DOHH2 (cell line): ENCODE measurements around the gene SH2D7.

ENCODE experiments used
- H3F3A ChIP-seq: fragments of 200-600 bp; sonication (generic), shearing (Covaris generic); 2 replicates; pipeline ENCODE4 v1.6.0; 2016; ENCODE audit warnings: antibody characterized with exemption, mild to moderate bottlenecking; ENCODE audit not compliant: control insufficient read depth, insufficient read depth
- H3K27ac ChIP-seq: fragments of 200-600 bp; sonication (generic); 2 replicates; pipeline ENCODE4 v1.5.1; 2014; ENCODE audit warnings: low read depth, mild to moderate bottlenecking, low read length, moderate library complexity
- H3K27me3 ChIP-seq: fragments of 200-600 bp; sonication (generic); 2 replicates; pipeline ENCODE4 v1.6.1; 2014; ENCODE audit warnings: mild to moderate bottlenecking, low read length, mixed read lengths; ENCODE audit not compliant: control insufficient read depth
- H3K36me3 ChIP-seq: fragments of 200-600 bp; sonication (generic); 2 replicates; pipeline ENCODE4 v1.6.1; 2014; ENCODE audit warnings: mild to moderate bottlenecking, low read length, moderate library complexity, mixed read lengths; ENCODE audit not compliant: control insufficient read depth
- H3K4me1 ChIP-seq: fragments of 200-600 bp; sonication (generic); 2 replicates; pipeline ENCODE4 v1.6.1; 2014; ENCODE audit warnings: mild to moderate bottlenecking, low read length, mixed read lengths; ENCODE audit not compliant: control insufficient read depth
- H3K4me2 ChIP-seq: fragments of 200-600 bp; sonication (generic); 2 replicates; pipeline ENCODE4 v1.6.0; 2014; ENCODE audit warnings: mild to moderate bottlenecking, low read length, moderate library complexity
- H3K4me3 ChIP-seq: fragments of 200-600 bp; sonication (generic); 2 replicates; pipeline ENCODE4 v1.5.1; 2014; ENCODE audit warnings: mild to moderate bottlenecking, low read length, mixed read lengths
- H3K79me2 ChIP-seq: fragments of 200-600 bp; sonication (generic); 2 replicates; pipeline ENCODE4 v1.6.1; 2014; ENCODE audit warnings: mild to moderate bottlenecking, low read length, mixed read lengths; ENCODE audit not compliant: control insufficient read depth
- H3K9me2 ChIP-seq: fragments of 200-600 bp; sonication (generic); replicated peaks from 2 replicates; pipeline ENCODE4 v1.6.1; 2014; ENCODE audit warnings: mild to moderate bottlenecking, low read length, mixed read lengths; ENCODE audit not compliant: control insufficient read depth
- H3K9me3 ChIP-seq: fragments of 200-600 bp; sonication (generic); 2 replicates; pipeline ENCODE4 v1.6.1; 2014; ENCODE audit warnings: antibody characterized with exemption, low read length, mixed read lengths; ENCODE audit not compliant: control insufficient read depth, insufficient read depth
- H4K20me1 ChIP-seq: fragments of 200-600 bp; sonication (generic); 2 replicates; pipeline ENCODE4 v1.6.0; 2014; ENCODE audit warnings: low read depth, mild to moderate bottlenecking, antibody characterized with exemption, low read length, moderate library complexity; ENCODE audit not compliant: control insufficient read depth, insufficient read depth
- CTCF ChIP-seq: fragments of 200-600 bp; sonication (generic); IDR thresholded peaks from one replicate; pipeline ENCODE4 v1.5.1; 2014; ENCODE audit warnings: antibody characterized with exemption, mild to moderate bottlenecking, low read depth, low read length; ENCODE audit not compliant: poor library complexity, severe bottlenecking
- EZH2phosphoT487 ChIP-seq: fragments of 200-600 bp; sonication (generic); IDR thresholded peaks from 2 replicates; pipeline ENCODE4 v1.6.1; 2017; ENCODE audit warnings: borderline replicate concordance, mild to moderate bottlenecking, antibody characterized with exemption, low read length, moderate library complexity, mixed read lengths

Gene SH2D7

GRCh38 chr15:78102211-78102610 lies 9.8 kb downstream of the SH2D7 start:
- Histone ChIP-seq H3K4me3 (no peak overlapping the region), H4K20me1 (no peaks in the 10 kb centered on the region), H3K27me3 (no peaks in the 10 kb centered on the region), H3K79me2 (no peaks in the 10 kb centered on the region), H3K9me3 (no peaks in the 10 kb centered on the region), H3K4me2 (no peak overlapping the region), H3F3A (no peaks in the 10 kb centered on the region), H3K4me1 (no peaks in the 10 kb centered on the region), H3K9me2 (no peaks in the 10 kb centered on the region), H3K27ac (no peak overlapping the region), H3K36me3 (no peaks in the 10 kb centered on the region)
- TF ChIP-seq CTCF = no peak
- TF ChIP-seq EZH2phosphoT487 = no peak

GRCh38 chr15:78102741-78103140 lies 10.4 kb downstream of the SH2D7 start:
- H3K4me2 ChIP-seq = no peak overlapping the region
- H3K4me1 ChIP-seq = no peaks in the 10 kb centered on the region
- H3K79me2 ChIP-seq = no peaks in the 10 kb centered on the region
- TF ChIP-seq EZH2phosphoT487 = no peak
- no peak for TF ChIP-seq CTCF
- H3K9me3 ChIP-seq = no peaks in the 10 kb centered on the region
- H3K27me3 ChIP-seq = no peaks in the 10 kb centered on the region
- no peak overlapping the region for H3K27ac ChIP-seq
- no peaks in the 10 kb centered on the region for H3F3A ChIP-seq
- no peaks in the 10 kb centered on the region for H4K20me1 ChIP-seq
- no peaks in the 10 kb centered on the region for H3K9me2 ChIP-seq
- H3K4me3 ChIP-seq = no peak overlapping the region
- H3K36me3 ChIP-seq = no peaks in the 10 kb centered on the region

- TF ChIP-seq EZH2phosphoT487 (no peak), CTCF (no peak)
- Histone ChIP-seq H3K27ac (no peak overlapping the region), H3K4me3 (no peak overlapping the region)
Measured at GRCh38 chr15:78103406-78104118, 11.2 kb downstream of the SH2D7 start.

More at GRCh38 chr15:78103406-78104118, 11.2 kb downstream of the SH2D7 start:
- Histone ChIP-seq H3K36me3 (no peaks in the 10 kb centered on the region), H3K9me2 (no peaks in the 10 kb centered on the region), H4K20me1 (no peaks in the 10 kb centered on the region), H3K27me3 (no peaks in the 10 kb centered on the region), H3F3A (no peaks in the 10 kb centered on the region), H3K79me2 (no peaks in the 10 kb centered on the region), H3K9me3 (no peaks in the 10 kb centered on the region), H3K4me2 (no peak overlapping the region), H3K4me1 (no peaks in the 10 kb centered on the region)
